Upper lobe of right lung (tissue), 1 donor: ENCODE measurements around the gene MOB1A. TPM values are rescaled to one million over a fixed set of nuclear protein-coding genes. Genes with fewer than 3 reads are reported as not detected.
"Not testable (repeated sequence)": the region's sequence is repeated elsewhere in the genome, so short reads cannot be mapped to it uniquely, and the experiment has no call there.

Experiments
- ATAC-seq: fragments of 200-7000 bp; cut with Tn5 transposase; one replicate; pipeline ENCODE4 v1.9.1; 2020; ENCODE audit warnings: mild to moderate bottlenecking, moderate library complexity
- DNase-seq: peaks from one replicate; pipeline ENCODE4 v3.0.0-alpha.2; 2020
- H3K27ac ChIP-seq: fragments of 200-600 bp; one replicate; pipeline ENCODE4 v1.8.0; 2022
- H3K27me3 ChIP-seq: fragments of 200-600 bp; one replicate; pipeline ENCODE4 v1.8.0; 2022; ENCODE audit warnings: mild to moderate bottlenecking
- H3K36me3 ChIP-seq: fragments of 200-600 bp; one replicate; pipeline ENCODE4 v1.8.0; 2022
- H3K4me1 ChIP-seq: fragments of 200-600 bp; one replicate; pipeline ENCODE4 v1.8.0; 2022
- H3K4me3 ChIP-seq: fragments of 200-600 bp; one replicate; pipeline ENCODE4 v1.8.0; 2022; ENCODE audit warnings: mild to moderate bottlenecking
- H3K9me3 ChIP-seq: fragments of 200-600 bp; one replicate; pipeline ENCODE4 v1.8.0; 2022
- intact Hi-C: fragments of 100-400 bp; cut with DNase I; formaldehyde crosslinking; loops from one replicate; pipeline ENCODE4 v1.11.0; 2022
- total RNA-seq: library from RNA; stranded (reverse); fragmentation: NEBNext Ultra II Directional; extraction: Animal tissue kit (Norgen Biotek cat#: 25700); gene quantifications from one replicate; pipeline ENCODE4 v1.2.1, GENCODE V29; 2021
- TF ChIP-seq, protein P1 (sequence below): fragments of 200-600 bp; IDR thresholded peaks from one replicate; pipeline ENCODE4 v1.8.0; 2022; ENCODE audit warnings: antibody characterized with exemption
- donor health status: DM: no; HTN: yes; CAD: no; lungs with severe emphysema.

MOB1A gene
- total RNA-seq, 1 donor from 2014 or later, result 120 TPM

DNA sequence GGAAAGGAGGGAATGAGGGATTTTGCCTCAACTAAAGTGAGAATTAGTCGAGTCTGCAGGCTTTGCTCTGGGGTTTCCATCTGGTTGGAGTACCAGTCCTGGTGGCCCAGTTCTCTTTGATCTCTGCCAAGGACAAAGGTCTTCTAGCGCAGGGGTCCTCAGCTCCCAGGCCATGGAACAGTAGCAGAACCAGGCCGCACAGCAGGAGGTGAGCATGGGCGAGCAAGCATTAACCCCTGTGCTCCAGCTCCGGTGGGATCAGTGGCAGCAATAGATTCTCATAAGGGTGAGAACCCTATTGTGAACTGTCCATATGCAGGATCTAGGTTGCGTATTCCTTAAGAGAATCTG lies 43.6 kb upstream of the MOB1A start:
- Histone ChIP-seq H3K36me3 (peaks cover 11% of the 10 kb centered on the region), H3K4me1 (no peaks in the 10 kb centered on the region), H3K4me3 (no peak overlapping the region), H3K27me3 (no peaks in the 10 kb centered on the region), H3K9me3 (no peaks in the 10 kb centered on the region), H3K27ac (no peak overlapping the region)
- DNase-seq (no peak), ATAC-seq (no peak)
- TF ChIP-seq, protein P1, sequence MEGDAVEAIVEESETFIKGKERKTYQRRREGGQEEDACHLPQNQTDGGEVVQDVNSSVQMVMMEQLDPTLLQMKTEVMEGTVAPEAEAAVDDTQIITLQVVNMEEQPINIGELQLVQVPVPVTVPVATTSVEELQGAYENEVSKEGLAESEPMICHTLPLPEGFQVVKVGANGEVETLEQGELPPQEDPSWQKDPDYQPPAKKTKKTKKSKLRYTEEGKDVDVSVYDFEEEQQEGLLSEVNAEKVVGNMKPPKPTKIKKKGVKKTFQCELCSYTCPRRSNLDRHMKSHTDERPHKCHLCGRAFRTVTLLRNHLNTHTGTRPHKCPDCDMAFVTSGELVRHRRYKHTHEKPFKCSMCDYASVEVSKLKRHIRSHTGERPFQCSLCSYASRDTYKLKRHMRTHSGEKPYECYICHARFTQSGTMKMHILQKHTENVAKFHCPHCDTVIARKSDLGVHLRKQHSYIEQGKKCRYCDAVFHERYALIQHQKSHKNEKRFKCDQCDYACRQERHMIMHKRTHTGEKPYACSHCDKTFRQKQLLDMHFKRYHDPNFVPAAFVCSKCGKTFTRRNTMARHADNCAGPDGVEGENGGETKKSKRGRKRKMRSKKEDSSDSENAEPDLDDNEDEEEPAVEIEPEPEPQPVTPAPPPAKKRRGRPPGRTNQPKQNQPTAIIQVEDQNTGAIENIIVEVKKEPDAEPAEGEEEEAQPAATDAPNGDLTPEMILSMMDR, result no peak
- intact Hi-C loops, result no loop called here

DNA sequence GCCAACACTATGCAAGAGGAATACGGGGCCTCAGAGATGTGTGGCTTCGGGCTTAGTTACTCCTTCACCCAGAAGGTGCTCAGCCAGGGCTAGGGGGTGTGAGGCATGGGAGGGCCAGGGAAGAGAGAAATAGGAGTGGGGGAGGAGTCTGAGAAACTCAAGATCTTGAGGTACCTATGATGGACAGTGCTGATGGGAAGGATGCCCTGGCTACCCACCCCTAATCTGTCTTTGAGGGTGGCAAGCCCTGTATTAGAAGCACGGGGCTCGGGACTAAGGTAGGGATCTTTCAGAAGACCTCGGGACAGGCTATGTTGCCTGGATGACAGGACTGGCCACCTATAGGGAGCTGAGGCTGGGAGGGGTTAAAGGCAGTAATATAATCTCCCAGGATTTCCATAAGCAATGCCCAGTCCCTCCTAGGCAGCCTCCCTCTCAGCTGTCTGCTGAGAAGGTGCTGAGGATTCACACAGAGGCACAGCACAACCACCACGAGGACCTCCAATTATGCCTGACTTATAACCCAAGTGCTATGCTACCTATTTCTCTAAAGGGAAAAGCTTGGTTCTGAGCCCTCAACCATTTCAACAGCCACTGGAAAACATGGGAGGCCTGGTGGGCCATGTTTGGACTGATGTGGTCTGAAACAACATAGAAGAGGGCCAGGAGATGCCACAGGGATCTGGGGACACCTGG lies 43.1 kb upstream of the MOB1A start:
- H3K4me1 ChIP-seq, result no peaks in the 10 kb centered on the region
- no peaks in the 10 kb centered on the region for H3K27me3 ChIP-seq
- TF ChIP-seq, protein P1, result no peak
- ATAC-seq (no peak), DNase-seq (no peak)
- no peak overlapping the region for H3K27ac ChIP-seq
- no peaks in the 10 kb centered on the region for H3K9me3 ChIP-seq
- intact Hi-C loops, result no loop called here
- no peak overlapping the region for H3K4me3 ChIP-seq
- peaks cover 16% of the 10 kb centered on the region for H3K36me3 ChIP-seq

DNA sequence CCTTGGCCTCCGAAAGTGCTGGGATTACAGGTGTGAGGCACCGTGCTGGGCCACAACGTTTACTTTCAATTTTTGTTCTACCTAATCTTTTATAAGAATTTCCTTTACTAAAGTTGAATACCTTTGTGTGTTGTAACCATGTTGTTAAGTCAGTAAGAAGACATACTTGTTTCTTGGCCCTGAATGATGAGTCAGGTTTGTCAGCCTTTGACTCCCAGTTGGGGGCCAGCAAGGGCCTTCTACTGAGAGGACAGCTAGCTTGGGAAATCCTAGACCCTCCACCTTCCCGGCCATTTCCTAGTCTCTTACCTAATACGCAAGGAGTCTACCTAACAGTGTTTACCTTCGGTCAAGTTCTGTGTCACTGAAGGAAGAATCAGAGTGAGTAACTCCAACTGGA lies 42.4 kb upstream of the MOB1A start:
- H3K27ac ChIP-seq, result no peak overlapping the region
- intact Hi-C loops, result no loop called here
- H3K27me3 ChIP-seq, result no peaks in the 10 kb centered on the region
- no peak for DNase-seq
- H3K4me1 ChIP-seq, result no peaks in the 10 kb centered on the region
- no peak for ATAC-seq
- H3K9me3 ChIP-seq, result no peaks in the 10 kb centered on the region
- H3K4me3 ChIP-seq, result no peak overlapping the region
- H3K36me3 ChIP-seq, result peaks cover 22% of the 10 kb centered on the region
- TF ChIP-seq, protein P1, result no peak

DNA sequence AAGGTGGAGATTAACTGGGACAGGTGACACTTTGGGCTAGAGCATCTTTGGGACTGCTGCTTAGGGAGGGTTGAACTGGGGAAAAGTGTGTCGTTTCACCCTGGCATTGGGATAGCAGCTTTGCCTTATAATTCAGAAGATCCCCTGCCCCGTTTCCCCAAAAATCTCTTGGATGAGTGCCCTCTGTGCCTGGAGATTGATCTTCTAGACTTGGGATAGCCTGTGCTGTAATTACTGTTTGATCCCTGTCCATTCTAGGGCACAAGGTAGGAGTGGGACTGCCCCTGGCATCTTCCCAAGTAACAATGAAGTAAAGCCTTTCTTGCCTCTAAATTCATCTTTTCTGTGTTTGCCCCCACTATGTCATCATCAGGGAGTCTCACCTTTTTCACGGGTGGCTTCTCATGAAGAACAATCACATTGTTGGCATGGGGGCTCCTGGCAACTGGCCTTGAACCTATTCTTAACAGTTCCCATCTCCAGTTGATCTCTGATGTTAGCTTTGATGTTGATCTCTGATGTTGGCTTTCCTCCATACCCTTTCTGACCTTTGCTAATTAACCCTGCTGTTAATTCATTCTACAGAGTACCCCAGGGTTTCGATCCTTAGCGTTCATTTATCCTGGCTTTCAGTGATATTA lies 41.3 kb upstream of the MOB1A start:
- no peak for ATAC-seq
- TF ChIP-seq, protein P1, result no peak
- no peak for DNase-seq
- intact Hi-C loops, result no loop called here
- H3K27me3 ChIP-seq, result no peaks in the 10 kb centered on the region
- no peaks in the 10 kb centered on the region for H3K4me1 ChIP-seq
- peaks cover 32% of the 10 kb centered on the region for H3K36me3 ChIP-seq
- no peaks in the 10 kb centered on the region for H3K9me3 ChIP-seq
- no peak overlapping the region for H3K4me3 ChIP-seq
- no peak overlapping the region for H3K27ac ChIP-seq

DNA sequence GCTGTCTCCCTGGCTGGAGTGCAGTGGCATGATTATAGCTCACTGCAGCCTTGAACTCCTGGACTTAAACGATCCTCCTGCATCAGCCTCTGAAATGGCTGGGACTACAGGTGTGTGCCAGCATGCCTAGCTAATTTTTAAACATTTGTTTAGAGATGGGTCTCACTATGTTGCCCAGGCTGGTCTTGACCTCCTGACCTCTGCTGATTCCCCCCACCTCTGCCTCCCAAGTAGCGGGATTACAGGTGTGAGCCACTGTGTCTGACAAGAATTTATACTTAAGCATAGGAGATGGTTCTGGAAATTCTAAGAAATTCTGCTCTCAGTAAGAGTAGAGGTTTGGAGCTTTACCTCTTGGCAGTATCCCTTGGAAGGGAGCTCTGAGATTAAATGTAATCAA lies 38.0 kb upstream of the MOB1A start:
- intact Hi-C loops, result no loop called here
- H3K27ac ChIP-seq, result no peak overlapping the region
- TF ChIP-seq, protein P1, result no peak
- H3K4me3 ChIP-seq, result no peak overlapping the region
- no peak for ATAC-seq
- no peak for DNase-seq
- H3K27me3 ChIP-seq, result no peaks in the 10 kb centered on the region
- H3K9me3 ChIP-seq, result no peaks in the 10 kb centered on the region
- no peaks in the 10 kb centered on the region for H3K4me1 ChIP-seq
- peaks cover 64% of the 10 kb centered on the region for H3K36me3 ChIP-seq

DNA sequence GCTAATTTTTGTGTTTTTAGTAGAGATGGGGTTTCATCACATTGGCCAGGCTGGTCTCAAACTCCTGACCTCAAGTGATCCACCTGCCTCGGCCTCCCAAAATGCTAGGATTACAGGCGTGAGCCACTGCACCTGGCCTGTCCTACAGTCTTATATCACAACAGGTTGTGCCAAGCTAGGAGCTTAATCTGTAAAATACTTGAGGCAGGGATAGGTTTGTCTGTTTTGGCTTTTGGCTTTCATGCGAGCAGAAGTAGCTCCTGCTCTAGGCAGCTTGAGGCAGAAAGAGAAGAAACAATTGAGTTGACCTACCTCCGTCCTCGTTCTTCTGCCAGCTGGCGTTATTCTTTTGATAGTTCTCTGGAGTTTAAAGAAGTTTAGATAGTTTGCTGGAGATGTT lies 37.1 kb upstream of the MOB1A start:
- H3K9me3 ChIP-seq, H3K27ac ChIP-seq, H3K4me3 ChIP-seq, DNase-seq, H3K27me3 ChIP-seq, H3K4me1 ChIP-seq, ATAC-seq, intact Hi-C loops: not testable (repeated sequence)
- peaks cover 71% of the 10 kb centered on the region for H3K36me3 ChIP-seq
